Transverse colon (tissue), 4 donors: Measurements from ENCODE around the gene RAB1A. TPM values are rescaled to one million over a fixed set of nuclear protein-coding genes. Genes with fewer than 3 reads are reported as not detected.
A peak's percentile ranks its signal among the peaks of the same experiment; 100 is the strongest.

ENCODE experiments used
- DNase-seq: peaks from one replicate; pipeline ENCODE4 v3.0.0-alpha.2; 2019
- H3K27ac ChIP-seq, 4 donors: fragments of 200-600 bp; sonication (generic); 2 replicates each; pipeline ENCODE4 v1.5.1; 2016 to 2018; ENCODE audit warnings: inconsistent platforms in 4 of 4
- H3K27me3 ChIP-seq: fragments of 200-600 bp; sonication (generic); 2 replicates; pipeline ENCODE4 v1.5.1; 2017; ENCODE audit warnings: inconsistent platforms
- H3K36me3 ChIP-seq, 4 donors: fragments of 200-600 bp; sonication (generic); 2 replicates each; pipeline ENCODE4 v1.5.1; 2017 to 2019; ENCODE audit warnings: inconsistent platforms in 4 of 4
- H3K4me1 ChIP-seq, 4 donors: fragments of 200-600 bp; sonication (generic); 2 replicates each; pipeline ENCODE4 v1.5.1; 2017 to 2020; ENCODE audit warnings: inconsistent platforms in 4 of 4
- H3K4me3 ChIP-seq, 4 donors: fragments of 200-600 bp; sonication (generic); 1 replicate in 1 of 4; 2 replicates in 3 of 4; pipeline versions ENCODE4 v1.5.1 to v1.6.1; 2017 to 2019; ENCODE audit warnings: inconsistent platforms in 4 of 4
- H3K9me3 ChIP-seq, 2 donors: fragments of 200-600 bp; sonication (generic); 2 replicates each; pipeline ENCODE4 v1.5.1; 2017 to 2019; ENCODE audit warnings: inconsistent platforms in 2 of 2
- CTCF ChIP-seq, 5 experiments: fragments of 200-600 bp in 3 of 5; fragments of 450-650 bp in 2 of 5; sonication (generic) in 3 of 5; IDR thresholded peaks; 1 replicate in 2 of 5; 2 replicates in 3 of 5; pipeline ENCODE4 v1.5.1; 2016 to 2017; ENCODE audit warnings: antibody characterized with exemption in 5 of 5, inconsistent platforms in 3 of 5, mild to moderate bottlenecking in 2 of 5, moderate library complexity in 1 of 5
- EP300 ChIP-seq: sonication (generic); formaldehyde crosslinking; IDR thresholded peaks from one replicate; pipeline ENCODE4 v1.6.1; 2017; ENCODE audit warnings: antibody characterized with exemption, low read depth
- POLR2A ChIP-seq: fragments of 450-650 bp; IDR thresholded peaks from one replicate; pipeline ENCODE4 v1.6.1; 2016; ENCODE audit warnings: antibody characterized with exemption, mild to moderate bottlenecking, moderate library complexity
- POLR2AphosphoS5 ChIP-seq, 3 donors: sonication (generic); formaldehyde crosslinking; IDR thresholded peaks; one replicate each; pipeline ENCODE4 v1.6.1; 2016; ENCODE audit warnings: antibody characterized with exemption in 3 of 3
- WGBS, 2 donors: methylation state at CpG; one replicate each; pipeline ENCODE4 v1.1.5; 2018; ENCODE audit warnings: low coverage in 1 of 2; 5-methylcytosine and 5-hydroxymethylcytosine counted together
- in situ Hi-C, 4 donors: fragments of 200-750 bp; cut with MboI; loops; one replicate each; pipeline versions ENCODE4 v1.15.0 to v1.15.1; 2017; ENCODE audit warnings: low sequenced_read_pairs in 3 of 4, low pct_ligation_motif_present in 1 of 4, low pct_unique_long_range_greater_than_20kb in 1 of 4
- intact Hi-C: fragments of 100-400 bp; cut with DNase I; formaldehyde crosslinking; loops from one replicate; pipeline ENCODE4 v1.15.1; 2023; ENCODE audit warnings: low total_unique reads
- total RNA-seq, 4 donors: library from RNA; depleted of rRNA; stranded (reverse); fragments of >200 nt; gene quantifications; one replicate each; pipeline ENCODE4 v1.1.0, GENCODE V29; 2016

RAB1A gene
- total RNA-seq, 4 donors from 2014 or later, result 16.9 to 98.3 (median 55.0) TPM

DNA sequence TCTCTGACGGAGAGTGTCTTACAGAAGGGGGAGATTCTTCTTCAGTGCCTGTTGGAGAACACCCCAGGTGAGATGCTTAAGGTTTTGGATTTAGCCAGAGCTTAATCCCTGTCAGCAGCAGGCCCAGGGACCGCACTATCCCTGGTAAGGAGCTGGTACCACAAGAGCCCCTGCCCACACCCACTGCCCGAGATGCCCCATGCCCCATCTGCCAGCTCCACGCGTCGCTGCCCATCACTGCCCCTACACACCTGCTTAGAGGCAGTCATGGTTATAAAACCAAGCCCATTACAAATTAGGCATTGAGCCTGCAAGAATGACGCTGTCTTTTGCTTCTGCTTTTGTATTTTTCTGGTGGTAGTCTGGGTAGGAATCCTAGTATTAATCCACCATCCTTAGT is 52.0 kb downstream of the RAB1A start:
- TF ChIP-seq EP300 (no peak), CTCF (IDR thresholded peaks at IDR 0.05) (no peak), POLR2AphosphoS5 (IDR thresholded peaks at IDR 0.05) (no peak), POLR2A (no peak)
- Histone ChIP-seq H3K27ac (no peak overlapping the region), H3K27me3 (no peaks in the 10 kb centered on the region), H3K4me1 (peaks cover 15 to 25% (median 22%) of the 10 kb centered on the region in 4 donors), H3K36me3 (peaks cover 0 to 15% (median 7%) of the 10 kb centered on the region in 4 donors), H3K4me3 (no peak overlapping the region), H3K9me3 (no peaks in the 10 kb centered on the region)
- intact Hi-C loops (no loop called here), in situ Hi-C loops (no loop called here)
- 97 to 100% methylated on average over 1 to 7 of the region's 7 CpGs for WGBS, 2 donors
- DNase-seq, result no peak

GRCh38 chr2:65076345-65076710 is 53.6 kb downstream of the RAB1A start:
- H3K36me3 ChIP-seq, result peaks cover 0 to 7% (median 2%) of the 10 kb centered on the region in 4 donors
- H3K4me3 ChIP-seq, result no peak overlapping the region
- H3K9me3 ChIP-seq, result no peaks in the 10 kb centered on the region
- peaks cover 15 to 27% (median 22%) of the 10 kb centered on the region in 4 donors for H3K4me1 ChIP-seq
- TF ChIP-seq POLR2AphosphoS5 (IDR thresholded peaks at IDR 0.05) (no peak), CTCF (IDR thresholded peaks at IDR 0.05) (no peak), EP300 (no peak), POLR2A (no peak)
- intact Hi-C loops, result no loop called here
- H3K27ac ChIP-seq, result peak overlapping the region; percentile 67 to 86 (median 80)
- no peaks in the 10 kb centered on the region for H3K27me3 ChIP-seq
- DNase-seq, result no peak
- in situ Hi-C loops, result no loop called here
- WGBS, 2 donors, result 25 to 59% methylated on average over 1 to 7 of the region's 7 CpGs

DNA sequence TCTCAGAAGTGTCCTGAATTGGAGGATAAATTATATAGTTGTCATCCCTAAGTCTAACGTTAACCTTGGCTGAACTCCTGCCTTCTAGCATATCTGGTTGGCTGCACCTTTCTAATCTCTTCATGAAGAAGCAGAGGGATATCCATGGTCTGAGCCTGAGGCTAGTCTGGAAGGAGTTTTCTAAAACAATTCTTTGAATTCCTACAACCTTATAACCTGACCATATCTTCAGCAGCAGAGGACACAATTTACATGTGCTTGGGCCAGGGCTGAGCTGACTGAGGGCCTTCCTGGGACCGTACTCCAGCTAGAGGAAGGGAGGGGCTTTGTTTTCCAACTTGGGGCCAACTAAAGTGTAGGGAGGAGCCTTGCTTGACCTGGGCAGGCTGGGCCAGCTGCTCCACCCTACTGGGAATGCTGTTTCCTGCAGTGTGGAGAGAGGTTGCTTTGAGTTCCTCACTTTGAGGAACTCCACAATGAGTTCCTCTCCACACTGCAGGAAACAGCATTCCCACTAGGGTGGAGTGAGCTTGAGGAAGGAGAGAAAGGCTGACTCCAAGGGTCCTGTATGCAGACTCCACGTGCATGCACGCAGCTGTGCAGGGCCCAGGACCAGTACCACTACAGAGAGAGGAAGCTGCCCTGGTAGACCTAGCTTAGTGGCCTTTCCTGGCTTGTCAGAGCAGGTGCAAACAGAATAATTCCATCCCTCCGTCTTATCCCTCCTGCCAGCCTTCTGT is 54.1 kb downstream of the RAB1A start:
- Histone ChIP-seq H3K27me3 (no peaks in the 10 kb centered on the region), H3K27ac (peak overlapping the region; percentile 67 to 86 (median 80)), H3K36me3 (peaks cover 0 to 7% (median 2%) of the 10 kb centered on the region in 4 donors), H3K9me3 (no peaks in the 10 kb centered on the region), H3K4me3 (no peak overlapping the region), H3K4me1 (peaks cover 15 to 33% (median 24%) of the 10 kb centered on the region in 4 donors)
- WGBS, 2 donors, result 21 to 38% methylated on average over 1 to 5 of the region's 5 CpGs
- in situ Hi-C loops (no loop called here), intact Hi-C loops (no loop called here)
- DNase-seq, result peak; percentile 77
- TF ChIP-seq EP300 (no peak), CTCF (IDR thresholded peaks at IDR 0.05) (peak in 3 of 5 experiments; percentile 6 to 29 (median 22)), POLR2AphosphoS5 (IDR thresholded peaks at IDR 0.05) (peak in 1 of 3 donors; percentile 27)

GRCh38 chr2:65075176-65075575 is 54.7 kb downstream of the RAB1A start:
- H3K27ac ChIP-seq, result peak overlapping the region; percentile 67 to 86 (median 80)
- intact Hi-C loops (no loop called here), in situ Hi-C loops (no loop called here)
- no peaks in the 10 kb centered on the region for H3K27me3 ChIP-seq
- peaks cover 0 to 7% (median 2%) of the 10 kb centered on the region in 4 donors for H3K36me3 ChIP-seq
- WGBS, 2 donors, result 61 to 65% methylated on average over 3 to 9 of the region's 9 CpGs
- H3K4me3 ChIP-seq, result no peak overlapping the region
- TF ChIP-seq CTCF (IDR thresholded peaks at IDR 0.05) (no peak), POLR2A (no peak), EP300 (no peak), POLR2AphosphoS5 (IDR thresholded peaks at IDR 0.05) (no peak)
- H3K4me1 ChIP-seq, result peaks cover 21 to 39% (median 27%) of the 10 kb centered on the region in 4 donors
- H3K9me3 ChIP-seq, result no peaks in the 10 kb centered on the region
- no peak for DNase-seq
